Neural progenitor cell (in vitro differentiated cells): ENCODE results near the gene NT5DC1. TPM values are rescaled to one million over a fixed set of nuclear protein-coding genes. Genes with fewer than 3 reads are reported as not detected.

Source experiments
- DNase-seq: peaks from one replicate; pipeline ENCODE4 v3.0.0-alpha.2; 2016; ENCODE audit warnings: low spot score
- H2AFZ ChIP-seq: fragments of 200-600 bp; sonication (generic); replicated peaks from 2 replicates; pipeline ENCODE4 v1.6.1; 2016; ENCODE audit warnings: antibody characterized with exemption
- H3F3A ChIP-seq: fragments of 200-600 bp; sonication (generic); 2 replicates; pipeline ENCODE4 v1.6.1; 2016; ENCODE audit warnings: antibody characterized with exemption, low read depth
- H3K27ac ChIP-seq: fragments of 200-600 bp; sonication (generic); 2 replicates; pipeline ENCODE4 v1.5.1; 2016; ENCODE audit warnings: mild to moderate bottlenecking
- H3K27me3 ChIP-seq: fragments of 200-600 bp; sonication (generic); 2 replicates; pipeline ENCODE4 v1.6.1; 2016; ENCODE audit warnings: mild to moderate bottlenecking, moderate library complexity
- H3K36me3 ChIP-seq: fragments of 200-600 bp; sonication (generic); 2 replicates; pipeline ENCODE4 v1.5.1; 2016
- H3K4me1 ChIP-seq: fragments of 200-600 bp; sonication (generic); 2 replicates; pipeline ENCODE4 v1.6.1; 2016; ENCODE audit warnings: mixed run types
- H3K4me2 ChIP-seq: fragments of 200-600 bp; sonication (generic); 2 replicates; pipeline ENCODE4 v1.6.1; 2016
- H3K4me3 ChIP-seq: fragments of 200-600 bp; sonication (generic); 2 replicates; pipeline ENCODE4 v1.5.1; 2016
- H3K79me2 ChIP-seq: fragments of 200-600 bp; sonication (generic); 2 replicates; pipeline ENCODE4 v1.6.1; 2016; ENCODE audit warnings: low read depth
- H3K9ac ChIP-seq: fragments of 200-600 bp; sonication (generic); 2 replicates; pipeline ENCODE4 v1.6.1; 2016
- H3K9me3 ChIP-seq: fragments of 200-600 bp; sonication (generic); 2 replicates; pipeline ENCODE4 v1.5.1; 2016; ENCODE audit warnings: low read depth
- H4K20me1 ChIP-seq: fragments of 200-600 bp; sonication (generic); 2 replicates; pipeline ENCODE4 v1.6.1; 2016; ENCODE audit warnings: low read depth
- H3K27ac Mint-ChIP-seq: 3 replicates; pipeline ENCODE4 v1.8.0; 2021; ENCODE audit warnings: mixed read lengths
- H3K27me3 Mint-ChIP-seq: 2 replicates; pipeline ENCODE4 v1.8.0; 2022; ENCODE audit warnings: low read depth, mild to moderate bottlenecking, inconsistent platforms, moderate library complexity, mixed read lengths; ENCODE audit not compliant: insufficient read depth
- H3K36me3 Mint-ChIP-seq: 3 replicates; pipeline ENCODE4 v1.8.0; 2021; ENCODE audit warnings: mixed read lengths
- H3K4me1 Mint-ChIP-seq: 3 replicates; pipeline ENCODE4 v1.8.0; 2021; ENCODE audit warnings: mixed read lengths
- H3K4me3 Mint-ChIP-seq: 3 replicates; pipeline ENCODE4 v1.8.0; 2021; ENCODE audit warnings: mild to moderate bottlenecking, moderate library complexity, mixed read lengths
- H3K9me3 Mint-ChIP-seq: 3 replicates; pipeline ENCODE4 v1.8.0; 2020; ENCODE audit warnings: mixed read lengths
- EZH2 ChIP-seq: fragments of 200-600 bp; sonication (generic); IDR thresholded peaks from 2 replicates; pipeline ENCODE4 v1.6.1; 2017; ENCODE audit warnings: antibody characterized with exemption, mild to moderate bottlenecking, moderate library complexity
- EZH2phosphoT487 ChIP-seq: fragments of 200-600 bp; sonication (generic); IDR thresholded peaks from 2 replicates; pipeline ENCODE4 v1.6.1; 2017; ENCODE audit warnings: antibody characterized with exemption
- total RNA-seq: library from RNA; depleted of rRNA; stranded (reverse); fragments of >200 nt; gene quantifications from 2 replicates; pipeline ENCODE4 v1.2.3, GENCODE V29; 2015; ENCODE audit warnings: low replicate concordance
- TF ChIP-seq, protein P1 (sequence below): fragments of 200-600 bp; sonication (generic); IDR thresholded peaks from 2 replicates; pipeline ENCODE4 v1.5.1; 2017; ENCODE audit warnings: antibody characterized with exemption, mild to moderate bottlenecking

The NT5DC1 gene
- total RNA-seq, 1 donor from 2014 or later, result 19.3 TPM

DNA sequence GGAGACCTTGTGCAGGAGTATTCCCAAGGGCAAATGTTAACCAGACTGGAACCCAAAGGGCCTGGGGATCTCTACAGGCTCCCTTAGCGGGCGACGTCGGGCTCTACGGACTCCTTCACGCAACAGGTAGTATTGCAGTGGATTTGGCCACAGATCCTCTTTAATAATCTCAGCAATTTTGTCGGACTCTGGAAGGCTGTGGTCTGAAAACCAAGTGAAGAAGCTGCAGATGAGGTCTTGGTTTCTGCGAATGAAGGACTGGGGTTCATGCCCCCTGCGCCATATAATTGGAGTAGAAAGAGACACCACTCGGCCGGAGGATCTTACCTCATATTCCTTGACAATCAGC is 177.8 kb downstream of the NT5DC1 start:
- Histone ChIP-seq H3K9ac (peak overlapping the region; percentile 96), H3K9me3 (no peaks in the 10 kb centered on the region), H3K4me2 (peak overlapping the region; percentile 88), H3F3A (peaks cover 8% of the 10 kb centered on the region), H4K20me1 (peaks cover 42% of the 10 kb centered on the region), H3K36me3 (no peaks in the 10 kb centered on the region), H3K27me3 (no peaks in the 10 kb centered on the region), H3K79me2 (peaks cover 62% of the 10 kb centered on the region), H3K4me1 (peaks cover 25% of the 10 kb centered on the region), H3K27ac (no peak overlapping the region), H2AFZ (no peak overlapping the region), H3K4me3 (peak overlapping the region; percentile 94)
- H3K27me3 Mint-ChIP-seq, result peaks cover 4% of the 10 kb centered on the region
- no peaks in the 10 kb centered on the region for H3K9me3 Mint-ChIP-seq
- no peak for DNase-seq
- H3K27ac Mint-ChIP-seq, result peak overlapping the region; percentile 100
- H3K4me3 Mint-ChIP-seq, result peak overlapping the region; percentile 100
- TF ChIP-seq EZH2phosphoT487, result no peak
- no peak for TF ChIP-seq EZH2
- TF ChIP-seq, protein P1, sequence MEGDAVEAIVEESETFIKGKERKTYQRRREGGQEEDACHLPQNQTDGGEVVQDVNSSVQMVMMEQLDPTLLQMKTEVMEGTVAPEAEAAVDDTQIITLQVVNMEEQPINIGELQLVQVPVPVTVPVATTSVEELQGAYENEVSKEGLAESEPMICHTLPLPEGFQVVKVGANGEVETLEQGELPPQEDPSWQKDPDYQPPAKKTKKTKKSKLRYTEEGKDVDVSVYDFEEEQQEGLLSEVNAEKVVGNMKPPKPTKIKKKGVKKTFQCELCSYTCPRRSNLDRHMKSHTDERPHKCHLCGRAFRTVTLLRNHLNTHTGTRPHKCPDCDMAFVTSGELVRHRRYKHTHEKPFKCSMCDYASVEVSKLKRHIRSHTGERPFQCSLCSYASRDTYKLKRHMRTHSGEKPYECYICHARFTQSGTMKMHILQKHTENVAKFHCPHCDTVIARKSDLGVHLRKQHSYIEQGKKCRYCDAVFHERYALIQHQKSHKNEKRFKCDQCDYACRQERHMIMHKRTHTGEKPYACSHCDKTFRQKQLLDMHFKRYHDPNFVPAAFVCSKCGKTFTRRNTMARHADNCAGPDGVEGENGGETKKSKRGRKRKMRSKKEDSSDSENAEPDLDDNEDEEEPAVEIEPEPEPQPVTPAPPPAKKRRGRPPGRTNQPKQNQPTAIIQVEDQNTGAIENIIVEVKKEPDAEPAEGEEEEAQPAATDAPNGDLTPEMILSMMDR, result no peak
- H3K4me1 Mint-ChIP-seq, result peaks cover 47% of the 10 kb centered on the region
- H3K36me3 Mint-ChIP-seq, result peaks cover 26% of the 10 kb centered on the region

DNA sequence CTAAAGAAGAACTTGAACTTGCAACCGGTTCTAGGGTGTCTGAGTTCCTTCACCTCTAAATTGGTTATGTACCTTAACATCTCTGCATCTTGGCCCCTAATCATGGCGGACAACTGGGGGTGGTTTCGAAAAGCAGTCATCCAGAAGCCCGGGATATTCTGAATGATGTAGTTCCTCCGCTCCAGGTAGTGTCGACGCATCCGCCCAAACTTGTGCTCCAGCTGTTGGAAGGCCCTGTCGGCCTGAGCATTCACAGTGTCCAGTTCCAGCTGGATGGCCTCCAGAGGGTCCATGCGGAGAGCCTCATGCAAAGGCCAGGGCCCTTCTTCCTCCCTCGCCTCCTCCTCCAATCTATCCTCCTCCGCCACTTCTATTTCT is 178.2 kb downstream of the NT5DC1 start:
- H3K4me3 Mint-ChIP-seq, result peak overlapping the region; percentile 100
- Histone ChIP-seq H3K27ac (peak overlapping the region; percentile 96), H3K9me3 (no peaks in the 10 kb centered on the region), H3K4me1 (peaks cover 25% of the 10 kb centered on the region), H3K9ac (peak overlapping the region; percentile 96), H4K20me1 (peaks cover 42% of the 10 kb centered on the region), H3K36me3 (no peaks in the 10 kb centered on the region), H3K4me3 (peak overlapping the region; percentile 94), H2AFZ (no peak overlapping the region), H3F3A (peaks cover 8% of the 10 kb centered on the region), H3K4me2 (peak overlapping the region; percentile 88), H3K27me3 (no peaks in the 10 kb centered on the region), H3K79me2 (peaks cover 62% of the 10 kb centered on the region)
- TF ChIP-seq EZH2, result no peak
- no peak for TF ChIP-seq EZH2phosphoT487
- TF ChIP-seq, protein P1, result no peak
- H3K27ac Mint-ChIP-seq, result peak overlapping the region; percentile 100
- no peaks in the 10 kb centered on the region for H3K9me3 Mint-ChIP-seq
- DNase-seq, result no peak
- H3K36me3 Mint-ChIP-seq, result peaks cover 25% of the 10 kb centered on the region
- peaks cover 47% of the 10 kb centered on the region for H3K4me1 Mint-ChIP-seq
- peaks cover 4% of the 10 kb centered on the region for H3K27me3 Mint-ChIP-seq

DNA sequence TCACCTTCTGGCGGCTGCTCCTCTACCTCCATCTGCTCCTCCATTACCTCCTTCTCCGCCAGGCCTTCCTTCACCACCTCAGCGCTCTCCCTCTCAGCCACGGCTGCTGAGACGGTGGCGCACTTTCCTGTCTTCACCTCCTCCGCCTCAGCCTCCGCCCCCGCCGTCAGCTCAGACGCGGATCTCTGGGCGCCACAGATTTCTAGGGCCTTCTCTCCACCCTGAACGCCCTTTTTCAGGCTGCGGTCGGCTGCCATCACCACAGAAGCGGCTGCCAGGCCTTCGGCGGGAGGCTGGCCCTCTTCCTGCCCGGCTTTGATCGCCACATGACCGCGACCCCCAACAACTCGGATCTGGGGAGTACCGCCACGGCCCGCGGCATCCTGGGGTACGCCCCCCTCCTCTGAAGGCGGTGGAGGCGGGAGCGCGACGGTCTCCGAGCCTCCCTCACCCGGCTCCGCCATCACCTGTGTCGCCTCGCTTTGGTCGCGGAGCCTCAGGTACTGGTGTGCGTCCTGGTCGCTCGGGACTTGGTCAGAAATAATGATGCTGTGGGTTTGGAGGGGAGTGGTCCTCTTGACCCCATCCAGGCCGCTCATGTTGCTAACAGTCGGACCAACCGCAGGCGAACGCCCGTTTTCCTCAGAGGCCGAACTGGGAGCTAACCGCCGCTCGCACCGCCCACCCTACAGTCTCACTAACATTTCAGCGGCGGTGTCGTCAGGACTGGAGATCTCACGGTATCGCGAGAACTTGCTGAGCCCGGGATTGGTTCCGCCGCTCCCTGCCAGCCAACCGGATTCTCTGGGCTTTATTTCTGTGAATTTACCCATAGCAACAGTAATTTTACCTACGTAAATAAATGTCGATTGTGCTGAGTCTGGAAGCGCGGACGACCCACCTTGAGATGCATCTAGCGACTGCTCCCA is 178.8 kb downstream of the NT5DC1 start, which contains the start of gene TSPYL1:
TSS of gene TSPYL1 (minus strand) at position 699 of the 929 bp plus-strand sequence. CDS start at position 599, 100 bp downstream.
- no peaks in the 10 kb centered on the region for H3K27me3 ChIP-seq
- H3K36me3 Mint-ChIP-seq, result peaks cover 25% of the 10 kb centered on the region
- TF ChIP-seq EZH2 (peak; percentile 31), EZH2phosphoT487 (no peak)
- H4K20me1 ChIP-seq, result peaks cover 42% of the 10 kb centered on the region
- no peaks in the 10 kb centered on the region for H3K9me3 Mint-ChIP-seq
- peak within 1 kb of the TSS; percentile 100 for H3K4me3 Mint-ChIP-seq
- DNase-seq, result peak; percentile 99
- H3K27me3 Mint-ChIP-seq, result peaks cover 4% of the 10 kb centered on the region
- H3F3A ChIP-seq, result peaks cover 8% of the 10 kb centered on the region
- H3K27ac ChIP-seq, result peak within 1 kb of the TSS; percentile 96
- peak within 1 kb of the TSS; percentile 94 for H3K4me3 ChIP-seq
- H3K4me1 Mint-ChIP-seq, result peaks cover 47% of the 10 kb centered on the region
- H3K79me2 ChIP-seq, result peaks cover 60% of the 10 kb centered on the region
- H2AFZ ChIP-seq, result peak within 1 kb of the TSS; percentile 98
- no peaks in the 10 kb centered on the region for H3K36me3 ChIP-seq
- H3K4me1 ChIP-seq, result peaks cover 25% of the 10 kb centered on the region
- peak within 1 kb of the TSS; percentile 96 for H3K9ac ChIP-seq
- peak within 1 kb of the TSS; percentile 88 for H3K4me2 ChIP-seq
- no peaks in the 10 kb centered on the region for H3K9me3 ChIP-seq
- H3K27ac Mint-ChIP-seq, result peak within 1 kb of the TSS; percentile 100
